ENCODE results near the gene MTNR1A. TPM values are rescaled to one million over a fixed set of nuclear protein-coding genes. Genes with fewer than 3 reads are reported as not detected.

MTNR1A gene
- total and polyA plus RNA-seq, 2 donors from 2014 or later: 1.5 TPM; not detected in 1

- FAIRE-seq: no peak
Measured at GRCh38 chr4:186485150-186485549, 70.2 kb downstream of the MTNR1A start.

GRCh38 chr4:186483656-186484055, 71.7 kb downstream of the MTNR1A start:
- DNase-seq: no peak
- no peak for TF ChIP-seq CTCF (IDR thresholded peaks at IDR 0.05; ENCODE audit: borderline replicate concordance, extremely low read depth, insufficient read depth)

More at GRCh38 chr4:186485150-186485549, 70.2 kb downstream of the MTNR1A start:
- no peak for DNase-seq
- Histone ChIP-seq H3K4me1 (ENCODE audit: control insufficient read depth in 2 of 3, insufficient read depth in 2 of 3, low read depth in 1 of 3, low read length in 3 of 3) (peaks cover 0 to 2% (median 0%) of the 10 kb centered on the region in 3 donors), H3K4me3 (ENCODE audit: low read length in 3 of 3) (peak overlapping the region in 1 of 3 donors; percentile 50), H3K27me3 (ENCODE audit: control insufficient read depth, insufficient read depth, low read length) (no peaks in the 10 kb centered on the region), H3K9ac (ENCODE audit: low read length in 3 of 3) (no peak overlapping the region), H3K36me3 (ENCODE audit: control insufficient read depth in 2 of 3, insufficient read depth in 3 of 3, low read length in 3 of 3) (no peaks in the 10 kb centered on the region), H3K27ac (ENCODE audit: low read depth in 2 of 2, low read length in 2 of 2) (no peak overlapping the region), H3K9me3 (ENCODE audit: control insufficient read depth in 2 of 3, insufficient read depth in 1 of 3, low read length in 3 of 3) (no peaks in the 10 kb centered on the region)
- intact Hi-C loops (cut with DNase I): no loop called here
- no peak for TF ChIP-seq CTCF (IDR thresholded peaks at IDR 0.05; ENCODE audit: borderline replicate concordance, extremely low read depth, insufficient read depth)

More at GRCh38 chr4:186483656-186484055, 71.7 kb downstream of the MTNR1A start:
- H3K9me3 ChIP-seq (ENCODE audit: control insufficient read depth in 2 of 3, insufficient read depth in 1 of 3, low read length in 3 of 3): no peaks in the 10 kb centered on the region
- H3K4me3 ChIP-seq (ENCODE audit: low read length in 3 of 3): no peak overlapping the region
- no peak overlapping the region for H3K9ac ChIP-seq (ENCODE audit: low read length in 3 of 3)
- H3K27me3 ChIP-seq (ENCODE audit: control insufficient read depth, insufficient read depth, low read length): no peaks in the 10 kb centered on the region
- FAIRE-seq: no peak
- no peaks in the 10 kb centered on the region for H3K36me3 ChIP-seq (ENCODE audit: control insufficient read depth in 2 of 3, insufficient read depth in 3 of 3, low read length in 3 of 3)
- H3K4me1 ChIP-seq (ENCODE audit: control insufficient read depth in 2 of 3, insufficient read depth in 2 of 3, low read depth in 1 of 3, low read length in 3 of 3): no peaks in the 10 kb centered on the region
- no peak overlapping the region for H3K27ac ChIP-seq (ENCODE audit: low read depth in 2 of 2, low read length in 2 of 2)
- intact Hi-C loops (cut with DNase I): no loop called here

Other genes starting within 250 kb of the MTNR1A start
- 254 TPM for gene FAT1, start 168.3 kb upstream of the MTNR1A start, total RNA-seq
- gene FAT1, start 168.3 kb upstream of the MTNR1A start, polyA plus RNA-seq (ENCODE audit: insufficient read depth, low read depth, low replicate concordance): 62.2 TPM

Measured in kidney (tissue), 14 donors.